GM19023 (cell line): ENCODE data around the gene PASD1.
"Not testable (repeated sequence)": the region's sequence is repeated elsewhere in the genome, so short reads cannot be mapped to it uniquely, and the experiment has no call there.

Source experiments
- ATAC-seq: cut with Tn5 transposase; IDR thresholded peaks from one replicate; pipeline ENCODE4 v1.9.1; 2021; ENCODE audit warnings: mild to moderate bottlenecking, moderate library complexity; ENCODE audit not compliant: unreplicated experiment

Gene PASD1, protein sequence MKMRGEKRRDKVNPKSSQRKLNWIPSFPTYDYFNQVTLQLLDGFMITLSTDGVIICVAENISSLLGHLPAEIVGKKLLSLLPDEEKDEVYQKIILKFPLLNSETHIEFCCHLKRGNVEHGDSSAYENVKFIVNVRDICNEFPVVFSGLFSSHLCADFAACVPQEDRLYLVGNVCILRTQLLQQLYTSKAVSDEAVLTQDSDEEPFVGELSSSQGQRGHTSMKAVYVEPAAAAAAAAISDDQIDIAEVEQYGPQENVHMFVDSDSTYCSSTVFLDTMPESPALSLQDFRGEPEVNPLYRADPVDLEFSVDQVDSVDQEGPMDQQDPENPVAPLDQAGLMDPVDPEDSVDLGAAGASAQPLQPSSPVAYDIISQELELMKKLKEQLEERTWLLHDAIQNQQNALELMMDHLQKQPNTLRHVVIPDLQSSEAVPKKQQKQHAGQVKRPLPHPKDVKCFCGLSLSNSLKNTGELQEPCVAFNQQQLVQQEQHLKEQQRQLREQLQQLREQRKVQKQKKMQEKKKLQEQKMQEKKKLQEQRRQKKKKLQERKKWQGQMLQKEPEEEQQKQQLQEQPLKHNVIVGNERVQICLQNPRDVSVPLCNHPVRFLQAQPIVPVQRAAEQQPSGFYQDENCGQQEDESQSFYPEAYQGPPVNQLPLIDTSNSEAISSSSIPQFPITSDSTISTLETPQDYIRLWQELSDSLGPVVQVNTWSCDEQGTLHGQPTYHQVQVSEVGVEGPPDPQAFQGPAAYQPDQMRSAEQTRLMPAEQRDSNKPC

GRCh38 chrX:151563449-151563848 lies at the start of gene PASD1:
PASD1 (plus strand) TSS chrX:151563675; CDS start chrX:151601554, 37,879 bp downstream.
- ATAC-seq = no peak

DNA sequence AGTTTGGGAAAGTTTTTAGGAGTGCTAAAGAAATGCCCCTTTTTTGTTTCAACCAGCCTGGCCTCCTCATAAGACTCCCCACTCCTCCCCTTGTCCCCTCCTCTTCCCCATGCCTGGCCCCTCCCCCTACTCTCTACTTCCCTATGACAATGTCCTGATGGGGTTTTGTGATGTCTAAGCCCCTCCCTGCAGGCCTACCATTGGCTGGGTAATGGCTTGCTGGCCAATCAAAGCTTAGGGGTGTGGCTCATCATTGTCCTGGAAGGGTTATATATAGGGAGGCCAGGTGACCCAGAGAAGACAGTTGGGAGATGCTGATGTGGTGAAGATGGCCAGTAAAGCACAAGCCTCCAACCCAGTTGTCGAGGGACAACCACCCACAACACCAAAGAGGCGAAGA lies 48.2 kb upstream of the PASD1 start:
- no peak for ATAC-seq

GRCh38 chrX:151516538-151517187 lies 46.8 kb upstream of the PASD1 start:
- ATAC-seq = no peak

- ATAC-seq = no peak
These were observed 46.1 kb upstream of the PASD1 start for GRCh38 chrX:151517421-151517820.

DNA sequence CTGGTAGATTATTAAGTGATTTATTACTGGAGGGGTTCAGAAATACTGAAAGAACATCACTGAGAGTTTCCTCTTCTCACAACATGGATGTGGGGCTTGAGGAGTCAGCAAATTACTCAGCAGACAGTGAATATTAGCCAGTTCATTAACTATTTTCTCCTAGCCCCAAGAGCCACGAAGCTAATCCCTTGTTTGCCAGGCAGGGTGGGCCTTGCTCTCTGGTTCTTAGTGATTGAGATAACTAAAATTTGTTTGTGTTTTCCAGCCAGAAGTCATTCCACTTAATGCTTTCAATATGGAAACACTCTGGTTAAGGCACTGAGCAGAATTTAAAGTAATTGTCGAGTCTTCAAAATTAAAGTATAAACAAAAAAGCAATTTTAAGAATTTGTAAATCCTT lies 40.1 kb upstream of the PASD1 start:
- ATAC-seq = no peak

- ATAC-seq = no peak
These were observed 26.9 kb upstream of the PASD1 start for GRCh38 chrX:151536571-151536970.

- ATAC-seq = no peak
These were observed 25.9 kb upstream of the PASD1 start for GRCh38 chrX:151537572-151537971.

GRCh38 chrX:151538190-151539122 lies 25.0 kb upstream of the PASD1 start:
- ATAC-seq = no peak

- ATAC-seq = peak; percentile 66
These were observed 19.8 kb upstream of the PASD1 start for GRCh38 chrX:151543706-151544105.

GRCh38 chrX:151546226-151546625 lies 17.2 kb upstream of the PASD1 start:
- ATAC-seq = not testable (repeated sequence)

- ATAC-seq = not testable (repeated sequence)
These were observed 12.3 kb upstream of the PASD1 start for GRCh38 chrX:151551176-151551575.

DNA sequence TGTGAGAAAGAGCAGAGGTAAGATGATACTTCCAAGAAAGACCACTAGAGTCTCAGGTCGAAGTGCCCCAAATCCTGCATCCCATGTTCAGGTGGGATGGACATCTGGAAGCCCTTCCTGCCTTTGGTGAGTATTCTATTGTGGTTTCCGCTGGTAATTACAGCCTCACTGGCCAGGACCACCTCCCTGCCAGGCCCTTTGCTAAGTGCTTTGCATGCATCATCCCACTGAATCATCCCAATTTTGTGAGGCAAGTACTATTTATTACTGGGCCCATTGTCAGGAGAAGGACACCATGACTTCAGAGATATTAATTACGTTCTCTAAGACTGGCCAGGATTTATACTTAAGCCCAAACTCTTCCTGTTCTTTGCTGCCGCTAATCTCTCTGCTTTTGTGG lies 10.7 kb upstream of the PASD1 start:
- no peak for ATAC-seq

DNA sequence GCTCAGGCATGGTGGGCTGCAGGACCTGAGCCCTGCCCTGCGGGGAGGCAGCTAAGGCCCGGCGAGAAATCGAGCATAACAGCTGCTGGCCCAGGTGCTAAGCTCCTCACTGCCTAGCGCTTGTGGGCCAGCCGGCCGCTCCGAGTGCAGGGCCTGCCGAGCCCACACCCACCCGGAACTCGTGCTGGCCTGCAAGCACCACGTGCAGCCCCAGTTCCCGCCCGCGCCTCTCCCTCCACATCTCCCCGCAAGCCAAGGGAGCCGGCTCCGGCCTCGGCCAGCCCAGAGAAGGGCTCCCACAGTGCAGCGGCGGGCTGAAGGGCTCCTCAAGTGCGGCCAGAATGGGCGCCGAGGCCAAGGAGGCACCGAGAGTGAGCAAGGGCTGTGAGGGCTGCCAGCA lies 8.2 kb upstream of the PASD1 start:
- not testable (repeated sequence) for ATAC-seq

GRCh38 chrX:151562485-151562884 lies 990 bp upstream of the PASD1 start:
- ATAC-seq = not testable (repeated sequence)

DNA sequence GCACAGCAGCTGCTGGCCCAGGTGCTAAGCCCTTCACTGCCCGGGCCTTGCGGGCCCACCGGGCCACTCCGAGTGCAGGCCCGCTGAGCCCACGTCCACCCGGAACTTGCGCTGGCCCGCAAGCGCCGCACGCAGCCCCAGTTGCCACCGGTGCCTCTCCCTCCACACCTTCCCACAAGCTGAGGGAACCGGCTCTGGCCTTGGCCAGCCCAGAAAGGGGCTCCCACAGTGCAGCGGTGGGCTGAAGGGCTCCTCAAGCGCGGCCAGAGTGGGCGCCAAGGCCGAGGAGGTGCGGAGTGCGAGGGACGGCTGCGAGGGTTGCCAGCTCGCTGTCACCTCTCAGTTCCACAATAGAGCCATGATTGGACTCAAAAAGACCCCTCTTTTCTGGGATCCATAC lies 472 bp upstream of the PASD1 start:
- not testable (repeated sequence) for ATAC-seq

GRCh38 chrX:151564035-151564434 lies 560 bp downstream of the PASD1 start:
- no peak for ATAC-seq

GRCh38 chrX:151566872-151567271 lies 3.4 kb downstream of the PASD1 start:
- ATAC-seq = not testable (repeated sequence)

- ATAC-seq = no peak
These were observed 7.1 kb downstream of the PASD1 start for GRCh38 chrX:151570561-151570960.

DNA sequence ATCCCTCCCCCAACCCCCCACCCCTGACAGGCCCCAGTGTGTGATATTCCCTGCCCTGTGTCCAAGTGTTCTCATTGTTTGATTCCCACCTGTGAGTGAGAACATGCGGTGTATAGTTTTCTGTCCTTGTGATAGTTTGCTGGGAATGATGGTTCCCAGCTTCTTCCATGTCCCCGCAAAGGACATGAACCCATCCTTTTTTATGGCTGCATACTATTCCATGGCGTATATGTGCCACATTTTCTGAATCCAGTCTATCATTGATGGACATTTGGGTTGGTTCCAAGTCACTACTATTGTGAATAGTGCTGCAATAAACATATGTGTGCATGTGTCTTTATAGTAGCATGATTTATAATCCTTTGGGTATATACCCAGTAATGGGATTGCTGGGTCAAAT lies 29.9 kb downstream of the PASD1 start:
- ATAC-seq = not testable (repeated sequence)

GRCh38 chrX:151596282-151596681 lies 32.8 kb downstream of the PASD1 start:
- no peak for ATAC-seq
